T-helper 2 cell (primary cell): Measurements from ENCODE around the gene NABP2.
"Not testable (repeated sequence)": the region's sequence is repeated elsewhere in the genome, so short reads cannot be mapped to it uniquely, and the experiment has no call there.

ENCODE experiments used
- DNase-seq, 5 experiments: peaks; one replicate each; pipeline versions ENCODE4 v3.0.0 to v3.0.0-alpha.2; 2012 to 2022

The NABP2 gene

DNA sequence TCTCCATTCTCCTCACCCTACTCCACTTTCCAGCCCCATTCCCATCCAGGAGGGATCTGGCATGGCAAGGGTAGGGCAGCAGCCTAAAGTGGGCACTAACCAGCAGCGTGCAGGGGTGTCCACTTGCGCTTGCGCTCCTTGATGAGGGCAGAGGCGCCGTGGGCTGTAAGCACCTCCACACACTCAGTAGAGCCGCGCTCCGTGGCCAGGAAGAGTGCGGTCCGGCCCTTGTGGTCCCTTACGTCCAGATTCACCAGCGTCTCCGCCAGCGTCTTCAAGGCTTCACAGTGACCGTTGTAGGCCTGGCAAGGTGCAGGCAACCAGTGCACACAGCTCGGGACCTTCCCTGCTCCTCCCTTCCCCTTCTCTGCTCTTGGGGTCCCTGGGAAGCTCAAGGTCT, 23.8 kb downstream of the NABP2 start:
- DNase-seq = no peak

DNA sequence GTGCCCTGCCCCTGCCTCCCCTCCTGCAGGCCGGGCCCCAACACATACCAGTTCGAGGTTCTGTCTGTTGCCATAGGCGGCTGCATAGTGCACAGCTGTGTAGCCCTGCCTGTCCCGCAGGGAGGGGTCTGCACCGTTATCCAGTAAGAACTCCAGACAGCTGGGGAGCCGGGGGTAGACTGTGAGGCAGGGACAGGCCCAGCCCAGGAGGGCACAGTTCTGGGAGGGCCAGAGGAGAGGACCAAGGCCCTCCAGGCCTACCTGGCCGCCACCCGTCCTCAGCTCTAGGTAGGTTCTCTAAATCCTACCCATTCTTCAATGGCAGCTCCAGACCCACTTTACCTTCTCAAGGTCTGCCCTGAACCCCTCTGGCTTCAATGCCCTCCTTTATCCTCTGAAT, 24.6 kb downstream of the NABP2 start:
- DNase-seq = no peak

DNA sequence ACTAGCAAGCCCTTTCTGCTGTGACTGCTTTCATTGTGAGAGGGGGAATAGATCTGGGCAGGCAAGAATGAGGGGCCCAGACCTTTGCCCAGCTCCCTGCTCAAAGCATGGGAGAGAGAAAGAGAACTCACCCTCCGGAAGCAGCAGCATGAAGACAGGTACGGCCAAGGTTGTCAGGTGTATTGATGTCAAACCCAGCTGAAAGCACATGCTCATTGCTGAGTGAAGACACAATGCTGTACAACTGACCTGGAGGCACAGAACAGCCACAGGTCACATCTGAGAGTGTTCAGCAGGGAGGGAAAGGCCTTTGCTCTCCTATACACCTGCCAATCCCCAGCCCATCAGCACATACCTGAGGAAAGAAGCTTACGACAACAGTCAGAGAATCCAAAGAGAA, 28.5 kb downstream of the NABP2 start:
- no peak for DNase-seq

DNA sequence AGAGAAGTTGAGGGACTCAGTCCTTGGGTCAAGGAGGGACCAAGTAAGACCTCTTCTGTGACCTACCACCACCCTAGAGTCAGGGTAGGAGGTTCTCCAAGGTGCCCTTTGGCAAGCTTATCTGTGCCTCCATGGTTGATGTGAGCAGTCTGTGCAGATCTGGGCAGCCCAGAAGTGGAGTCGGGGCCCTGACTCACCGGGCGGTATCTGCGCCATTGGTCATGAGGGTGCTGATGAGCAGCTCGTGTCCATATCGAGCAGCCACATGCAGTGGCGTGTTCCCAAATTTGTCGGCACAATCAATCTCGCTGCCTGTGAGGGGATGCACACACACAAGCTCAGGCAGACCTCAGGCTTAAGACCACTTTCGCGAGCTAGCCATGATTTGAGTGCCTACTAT, 28.9 kb downstream of the NABP2 start:
- DNase-seq = no peak

DNA sequence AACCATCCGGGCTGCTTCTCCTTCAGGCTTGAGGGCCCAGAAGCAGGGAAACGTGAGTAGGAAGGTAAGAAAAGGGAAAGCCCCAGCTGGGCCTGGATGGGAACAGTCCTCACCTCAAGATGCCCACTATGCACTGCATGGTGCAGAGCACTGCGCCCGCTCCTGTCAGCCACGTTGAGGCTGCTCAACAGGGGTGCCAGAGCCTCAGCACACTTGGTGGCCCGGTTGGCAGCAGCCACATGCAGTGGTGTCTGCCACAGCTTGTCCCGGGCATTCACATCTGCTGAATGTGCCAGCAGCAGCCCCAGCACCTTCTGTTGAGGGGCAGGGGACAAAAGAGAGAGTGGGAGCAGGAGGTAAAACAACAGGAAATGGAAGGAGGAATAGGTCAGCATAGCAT, 31.5 kb downstream of the NABP2 start:
- DNase-seq = no peak

DNA sequence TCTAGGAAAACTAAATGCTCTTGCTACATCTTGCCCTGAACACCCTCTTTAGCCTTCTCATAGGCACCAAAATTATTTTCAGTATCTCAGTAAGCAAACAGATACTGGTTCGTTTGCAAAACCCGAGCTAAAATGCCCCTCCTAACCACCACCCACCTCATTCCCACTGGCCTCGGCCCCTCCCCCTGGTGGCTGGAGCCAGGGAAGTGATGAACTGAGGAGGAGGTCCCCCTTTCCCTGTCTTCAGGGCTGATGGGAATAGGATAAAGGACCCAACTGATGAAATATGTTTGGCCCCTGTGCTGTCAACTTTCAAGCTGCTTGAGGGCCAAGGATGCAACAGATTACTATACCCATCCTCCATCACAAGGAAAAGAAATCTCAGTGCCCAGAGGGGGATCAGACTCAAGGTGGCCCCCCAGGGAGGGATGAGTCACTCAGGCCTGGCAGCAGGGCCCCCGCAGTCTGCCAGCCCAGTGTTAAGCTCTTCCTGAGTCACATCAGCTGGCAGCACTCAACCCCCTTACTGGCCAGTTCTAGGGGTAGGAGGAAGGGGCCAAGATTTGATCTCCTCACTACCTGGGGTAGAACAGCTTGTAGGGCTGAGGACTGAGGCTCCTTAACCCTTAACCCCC, 32.3 kb downstream of the NABP2 start:
- no peak for DNase-seq

DNA sequence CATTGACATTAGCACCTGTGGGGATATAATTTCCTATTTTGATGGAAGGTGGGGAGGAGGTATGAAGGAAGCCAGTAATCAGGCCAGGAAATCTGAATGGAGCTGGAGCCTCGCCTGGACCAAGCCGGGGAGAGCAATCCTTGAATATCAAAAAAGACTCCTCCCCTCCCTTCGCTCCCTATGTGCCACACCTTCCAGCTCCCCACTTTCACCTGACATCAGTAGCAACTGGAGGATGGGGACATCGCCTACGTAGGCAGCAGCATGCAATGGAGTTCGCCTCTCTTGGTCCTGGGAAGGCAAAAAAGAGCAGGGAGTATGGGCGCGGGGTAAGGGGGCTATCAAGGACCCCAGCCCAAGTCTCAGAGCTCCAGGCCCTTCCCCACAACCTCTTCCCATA, 32.9 kb downstream of the NABP2 start:
- DNase-seq = no peak

DNA sequence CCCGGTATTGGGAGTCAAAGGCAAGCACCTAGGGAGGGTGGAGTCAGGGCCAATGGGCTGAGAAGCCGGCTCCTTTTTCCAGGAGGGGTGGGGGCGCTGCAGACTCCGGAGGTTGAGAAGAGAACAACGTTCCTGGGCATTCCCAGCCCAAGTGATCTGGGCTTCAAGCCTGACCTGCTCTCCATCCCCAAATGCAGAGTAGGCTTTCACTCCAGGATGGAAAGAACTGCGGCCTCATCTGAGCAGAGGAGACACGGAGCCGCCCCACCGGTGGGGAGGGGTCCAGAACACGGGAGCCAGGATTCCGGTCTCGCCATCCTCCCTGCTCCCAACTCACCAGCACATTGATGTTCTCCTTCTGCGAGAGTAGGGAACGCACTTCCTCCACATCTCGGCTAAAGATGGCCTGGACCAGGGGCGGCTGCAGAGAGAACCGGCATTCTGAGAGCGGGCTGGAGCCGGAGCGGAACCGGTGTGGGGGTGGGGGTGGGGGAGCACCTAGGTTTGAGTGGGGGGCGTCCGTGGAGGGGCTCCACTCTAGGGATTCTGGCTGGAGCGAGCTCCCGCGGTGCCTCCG, 33.4 kb downstream of the NABP2 start:
- no peak for DNase-seq

DNA sequence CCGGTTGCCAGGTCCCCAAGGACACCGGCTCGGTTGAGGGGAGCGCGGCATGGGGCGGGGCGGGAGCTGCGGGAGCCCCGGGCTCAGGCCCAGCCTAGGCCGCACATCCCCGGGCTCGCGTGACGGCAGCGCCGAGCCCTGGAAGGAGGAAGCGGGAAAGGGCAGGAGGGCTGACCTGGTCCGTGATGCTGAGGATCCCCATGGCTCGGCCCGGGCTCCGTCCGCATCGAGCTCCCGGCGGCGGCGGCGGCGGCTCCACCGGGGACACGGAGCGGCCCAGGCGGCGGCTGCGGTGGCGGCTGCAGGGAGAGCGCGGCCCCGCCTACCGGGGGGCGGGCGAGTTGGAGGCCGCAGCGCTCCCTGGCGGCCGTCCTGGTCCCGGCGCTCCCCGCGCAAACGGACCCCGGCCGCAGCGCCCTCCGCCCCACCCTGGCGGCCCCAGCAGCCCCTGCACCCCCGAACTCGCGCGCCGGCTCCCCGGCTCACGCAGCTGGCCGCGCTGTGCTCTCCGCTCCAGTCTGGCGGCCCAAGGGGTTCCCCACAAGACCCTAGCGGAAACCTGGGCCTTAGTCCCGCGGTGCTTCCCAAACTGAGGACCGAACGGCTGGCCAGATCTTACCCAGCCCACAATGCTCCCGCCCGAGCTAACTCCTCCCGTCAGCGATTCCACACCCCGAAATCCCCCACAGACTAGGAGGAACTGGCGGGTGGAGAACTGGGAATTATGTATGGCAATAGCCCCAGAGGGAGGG, 34.1 kb downstream of the NABP2 start, which contains the start of gene ANKRD52:
TSS of gene ANKRD52 (minus strand) at position 317 of the 752 bp plus-strand sequence. CDS start at position 202, 115 bp downstream.
- DNase-seq = peak; percentile 66 to 86 (median 75)

DNA sequence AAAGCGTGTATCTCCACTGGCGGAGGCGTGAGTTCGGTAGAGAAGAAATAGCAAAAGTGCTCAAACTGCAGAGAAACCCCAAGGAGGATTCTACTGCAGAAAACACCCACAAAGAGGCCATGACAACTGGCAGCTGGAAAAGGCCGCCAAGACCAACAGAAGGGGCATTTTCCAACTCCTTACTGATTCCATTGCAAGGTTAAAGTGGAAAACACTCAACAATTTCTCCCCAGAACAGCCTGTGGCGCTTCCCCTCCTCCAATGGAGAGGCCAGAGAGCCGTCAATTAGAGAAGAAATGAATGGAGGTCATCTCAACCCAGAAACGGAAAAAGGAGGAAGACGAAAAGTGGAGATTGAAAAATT, 34.7 kb downstream of the NABP2 start:
- peak in 1 of 5 experiments; percentile 38 for DNase-seq

DNA sequence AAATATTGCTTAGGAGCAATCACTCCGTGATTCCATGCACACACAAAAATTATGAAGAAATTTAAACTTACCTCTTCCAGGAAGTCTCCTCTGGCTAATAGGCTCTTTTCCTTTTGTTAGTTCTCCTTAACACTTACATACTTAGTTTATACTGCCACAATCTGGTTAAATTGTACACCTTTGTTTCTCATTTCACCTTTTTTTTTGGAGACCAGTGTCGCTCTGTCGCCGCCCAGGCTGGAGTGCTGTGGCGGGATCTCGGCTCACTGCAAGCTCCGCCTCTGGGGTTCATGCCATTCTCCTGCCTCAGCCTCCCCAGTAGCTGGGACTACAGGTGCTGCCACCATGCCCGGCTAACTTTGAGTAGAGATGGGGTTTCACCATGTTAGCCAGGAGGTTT, 36.2 kb downstream of the NABP2 start:
- DNase-seq = no peak

DNA sequence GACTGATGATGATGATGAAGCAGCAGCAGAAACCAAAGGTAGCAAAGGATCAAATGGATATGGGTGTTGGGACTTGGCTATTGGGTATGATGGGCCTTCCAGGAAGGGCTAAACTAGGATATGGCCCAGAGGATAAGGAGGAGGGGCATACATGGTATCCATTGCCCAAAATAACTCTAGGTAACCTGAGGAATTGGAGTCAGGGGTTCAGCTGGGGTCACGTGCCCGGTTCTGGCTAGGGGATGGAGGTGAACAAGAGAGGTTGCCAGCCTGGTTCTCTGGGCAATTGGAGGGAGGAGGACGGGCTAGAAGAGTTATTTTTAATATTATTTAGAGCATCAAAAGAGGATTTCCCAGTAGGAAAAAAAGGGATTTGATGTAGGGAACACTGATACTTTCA, 36.8 kb downstream of the NABP2 start:
- no peak for DNase-seq

DNA sequence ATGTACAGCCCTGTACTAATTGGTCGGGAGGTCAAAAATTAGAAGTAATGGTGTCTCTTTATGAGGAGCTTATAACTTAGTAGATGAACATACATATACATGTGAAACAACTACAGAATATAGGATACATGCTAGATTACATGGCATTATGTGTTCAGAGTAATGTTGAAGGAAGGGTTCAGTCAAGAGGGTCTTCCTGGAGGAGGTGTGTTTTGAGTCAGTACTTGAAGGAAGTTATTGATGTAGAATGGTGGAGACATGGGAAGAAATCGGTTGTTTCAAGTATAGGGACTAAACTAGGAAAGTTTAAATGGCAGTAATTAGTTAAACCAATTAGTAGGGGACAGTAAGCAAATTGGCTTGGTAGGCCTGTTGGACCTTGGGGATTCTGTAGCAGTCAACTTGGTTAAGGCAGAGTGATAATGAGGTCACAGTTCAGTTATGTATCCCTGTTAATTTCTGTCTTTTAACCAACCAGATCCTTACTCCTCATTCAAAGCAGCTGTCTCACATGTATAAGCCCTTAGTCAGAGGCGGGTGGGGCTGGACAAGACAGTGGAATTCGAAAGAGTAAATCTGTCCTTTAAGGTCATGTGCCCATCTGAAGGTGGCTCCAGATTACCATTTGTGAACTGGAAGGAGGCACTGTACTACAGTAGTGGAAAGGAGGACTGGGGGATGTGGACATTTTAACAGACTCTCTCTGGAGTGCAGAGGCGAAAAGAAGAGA, 37.5 kb downstream of the NABP2 start:
- DNase-seq = no peak

DNA sequence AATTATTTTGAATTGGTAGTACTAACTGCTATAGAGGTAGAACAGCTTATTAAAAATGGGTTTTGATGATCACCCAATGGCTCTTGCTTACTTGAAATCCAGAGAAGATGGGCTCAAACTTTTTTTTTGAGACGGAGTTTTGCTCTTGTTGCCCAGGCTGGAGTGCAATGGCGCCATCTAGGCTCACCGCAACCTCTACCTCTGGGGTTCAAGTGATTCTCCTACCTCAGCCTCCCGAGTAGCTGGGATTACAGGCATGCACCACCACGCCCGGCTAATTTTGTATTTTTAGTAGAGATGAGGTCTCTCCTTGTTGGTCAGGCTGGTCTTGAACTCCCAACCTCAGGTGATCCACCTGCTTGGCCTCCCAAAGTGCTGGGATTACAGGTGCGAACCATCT, 38.8 kb downstream of the NABP2 start:
- DNase-seq = peak in 1 of 5 experiments; percentile 22

DNA sequence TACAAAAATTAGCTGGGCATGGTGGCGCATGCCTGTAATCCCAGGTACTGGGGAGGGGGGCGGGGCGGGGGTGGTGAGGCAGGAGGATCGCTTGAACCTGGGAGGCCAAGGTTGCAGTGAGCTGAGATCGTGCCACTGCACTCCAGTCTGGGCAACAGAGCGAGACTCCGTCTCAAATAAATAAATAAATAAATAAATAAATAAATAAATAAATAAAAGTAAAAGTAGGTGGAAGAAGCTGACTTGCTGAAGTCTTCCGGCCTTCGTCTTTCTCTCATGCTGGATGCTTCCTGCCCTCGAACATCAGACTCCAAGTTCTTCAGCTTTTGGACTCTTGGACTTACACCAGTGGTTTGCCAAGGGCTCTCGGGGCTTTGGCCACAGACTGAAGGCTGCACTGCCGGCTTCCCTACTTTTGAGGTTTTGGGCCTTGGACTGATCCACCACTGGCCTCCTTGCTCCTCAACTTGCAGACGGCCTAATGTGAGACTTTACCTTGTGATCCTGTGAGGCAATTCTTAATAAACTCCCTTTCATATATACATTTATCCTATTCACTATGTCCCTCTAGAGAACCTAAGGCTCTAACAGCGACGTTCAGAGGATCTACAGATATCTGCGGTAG, 42.0 kb downstream of the NABP2 start:
- not testable (repeated sequence) for DNase-seq

DNA sequence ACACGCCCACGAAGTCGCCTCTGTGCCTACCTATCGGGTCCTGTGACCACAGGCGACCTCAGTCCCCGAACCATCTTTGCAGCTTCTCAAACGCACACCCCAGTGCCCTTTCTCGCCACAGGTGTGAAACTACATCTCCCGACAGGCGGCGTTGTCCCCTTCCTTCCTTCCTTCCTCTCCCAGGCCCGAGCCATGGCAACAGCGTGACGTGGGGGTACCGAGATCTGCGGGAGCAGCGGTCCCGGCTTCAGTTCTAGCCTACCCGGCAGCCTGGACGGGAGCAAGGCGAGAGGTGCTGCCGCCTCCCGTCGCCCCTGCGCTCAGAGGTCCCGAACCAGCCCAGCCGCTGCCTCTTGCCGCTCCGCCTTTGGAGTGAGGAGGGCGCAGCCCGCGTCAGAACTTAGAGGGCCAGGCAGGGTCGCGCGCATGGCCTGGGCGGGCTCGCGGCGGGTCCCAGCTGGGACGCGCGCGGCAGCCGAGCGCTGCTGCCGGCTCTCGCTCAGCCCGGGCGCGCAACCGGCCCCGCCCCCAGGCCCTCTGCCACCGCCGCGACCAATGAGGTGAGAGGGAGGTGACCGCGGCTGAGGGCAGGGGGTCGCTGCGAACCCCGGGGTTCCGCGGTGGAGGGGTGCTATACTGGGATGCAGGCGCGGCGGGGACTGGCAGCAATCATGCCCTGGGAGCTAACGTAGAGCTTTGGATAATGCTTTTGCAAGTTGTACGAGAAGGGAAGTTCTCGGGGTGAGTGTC, 42.7 kb downstream of the NABP2 start, which contains the start of gene COQ10A:
TSS of gene COQ10A (plus strand) at position 250 of the 750 bp plus-strand sequence. CDS start at position 427, 177 bp downstream.
- peak; percentile 71 to 90 (median 88) for DNase-seq

DNA sequence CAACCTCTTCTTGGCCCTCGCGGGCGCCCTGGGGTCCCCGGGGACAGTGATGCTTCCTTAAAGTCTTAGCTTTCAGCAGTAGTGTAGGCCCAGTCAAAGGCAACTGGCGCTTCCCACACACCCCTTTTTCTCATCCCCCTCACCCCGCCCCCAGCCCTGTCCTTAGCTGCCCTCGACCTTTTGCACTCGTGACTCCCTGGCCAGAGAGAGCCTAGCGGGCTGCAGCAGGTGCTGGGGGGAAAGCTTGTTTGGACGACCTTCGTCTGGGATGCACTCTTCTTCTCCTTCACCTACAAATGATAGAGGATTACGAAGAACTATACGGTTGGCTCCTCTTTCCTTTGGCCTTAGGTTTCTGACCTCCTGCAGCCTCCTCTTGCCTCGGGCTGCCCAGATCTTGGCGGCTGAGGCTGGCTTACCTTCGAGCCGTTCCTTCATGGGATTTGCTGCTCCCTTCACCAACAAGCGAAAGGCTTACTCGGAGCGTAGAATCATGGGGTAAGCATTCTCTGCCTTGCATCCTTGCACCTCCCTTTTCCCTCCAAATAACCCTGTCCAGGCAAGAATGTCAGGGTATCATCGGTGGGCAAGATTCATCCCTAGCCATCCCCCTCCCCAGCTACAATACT, 43.4 kb downstream of the NABP2 start:
- DNase-seq = no peak

DNA sequence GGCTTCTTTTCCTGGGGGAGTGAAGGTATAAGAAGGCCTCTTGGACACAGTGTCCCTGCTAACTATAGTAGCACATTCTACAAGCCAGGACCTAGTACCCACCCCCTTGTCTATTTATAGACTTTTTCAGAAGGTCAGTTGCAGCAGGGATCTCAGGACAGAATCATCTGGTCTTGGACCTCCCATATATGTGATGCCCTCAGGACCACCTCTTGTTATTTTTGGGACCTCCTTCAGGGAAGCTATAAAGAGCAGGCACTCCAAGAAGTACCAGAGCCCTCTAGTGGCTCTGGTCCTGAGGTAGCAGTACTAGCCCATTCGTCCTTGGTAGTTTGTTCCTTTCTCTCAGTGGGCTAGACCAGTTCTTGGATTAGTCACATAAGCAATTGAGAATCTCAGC, 46.9 kb downstream of the NABP2 start:
- no peak for DNase-seq

DNA sequence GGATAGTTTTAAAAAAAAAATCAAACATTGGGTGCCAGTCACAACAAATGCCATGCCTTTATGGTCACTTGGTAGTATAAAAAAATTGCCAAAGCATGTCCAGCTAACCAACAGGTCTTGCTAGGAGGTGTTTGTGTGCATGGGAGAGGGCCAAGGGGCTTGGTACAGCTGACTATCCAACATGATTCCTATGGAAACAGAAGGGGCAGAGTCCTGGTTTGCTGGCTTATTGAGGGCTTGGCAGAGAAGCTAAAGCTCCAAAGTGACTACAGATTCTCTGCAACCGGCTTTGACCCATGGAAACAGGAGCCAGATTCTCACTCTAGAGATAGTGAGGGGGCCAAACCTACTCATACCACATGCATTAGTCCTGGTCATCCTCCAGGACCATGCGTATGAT, 48.3 kb downstream of the NABP2 start:
- not testable (repeated sequence) for DNase-seq

DNA sequence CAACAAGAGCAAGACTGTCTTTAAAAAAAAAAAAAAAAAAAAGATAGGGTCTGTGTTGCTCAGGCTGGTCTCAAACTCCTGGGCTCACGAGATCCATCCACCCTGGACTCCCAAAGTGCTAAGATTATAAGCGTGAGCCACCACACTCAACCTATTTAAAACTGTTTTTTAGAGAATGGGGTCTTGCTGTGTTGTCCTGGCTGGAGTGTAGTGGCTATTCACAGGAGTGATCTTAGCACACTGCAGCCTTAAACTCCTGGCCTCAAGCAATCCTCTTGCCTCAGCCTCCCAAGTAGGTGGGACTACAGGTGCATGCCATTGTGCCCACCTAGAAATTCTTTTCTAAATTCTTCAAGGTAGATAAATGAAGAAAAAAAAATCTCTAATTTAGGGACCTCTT, 50.2 kb downstream of the NABP2 start:
- DNase-seq = no peak

DNA sequence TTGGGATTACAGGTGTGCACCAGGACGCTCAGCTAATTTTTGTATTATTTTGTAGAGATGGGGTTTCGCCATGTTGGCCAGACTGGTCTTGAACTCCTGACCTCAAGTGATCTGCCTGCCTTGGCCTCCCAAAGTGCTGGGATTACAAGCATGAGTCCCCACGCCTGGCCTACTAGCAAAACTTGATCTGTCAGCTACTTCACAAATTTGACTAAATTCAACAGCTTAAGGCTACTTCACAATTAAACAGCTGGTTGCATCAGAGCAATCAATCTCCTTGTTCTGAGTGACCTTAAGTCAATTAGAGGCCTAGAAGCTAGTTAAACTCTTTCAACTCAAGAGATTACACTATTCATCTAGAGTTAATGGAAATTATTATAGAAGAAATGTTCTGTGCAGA, 54.8 kb downstream of the NABP2 start:
- DNase-seq = no peak
